GM12878 (cell line): ENCODE data around the gene DCP1B. TPM values are rescaled to one million over a fixed set of nuclear protein-coding genes. Genes with fewer than 3 reads are reported as not detected.
A peak's percentile ranks its signal among the peaks of the same experiment; 100 is the strongest.

Experiments
- BMI1 ChIP-seq: fragments of 450-650 bp; IDR thresholded peaks from 2 replicates; pipeline ENCODE4 v1.6.1; 2016; ENCODE audit warnings: mild to moderate bottlenecking, moderate library complexity, borderline replicate concordance
- HDAC2 ChIP-seq: fragments of 200-600 bp; sonication (generic); IDR thresholded peaks from 2 replicates; pipeline ENCODE4 v1.6.1; 2017
- JUND ChIP-seq: IDR thresholded peaks from 2 replicates; pipeline ENCODE4 v1.6.1; 2012; ENCODE audit warnings: low read depth, mild to moderate bottlenecking, low read length, improper control_type of control experiment, moderate library complexity
- NFIC ChIP-seq: IDR thresholded peaks from 2 replicates; pipeline ENCODE4 v1.6.1; 2012; ENCODE audit warnings: low read depth, mild to moderate bottlenecking, inconsistent platforms, low read length, moderate library complexity
- PAX8 ChIP-seq: fragments of 450-650 bp; IDR thresholded peaks from 2 replicates; pipeline ENCODE4 v1.6.1; 2017; ENCODE audit warnings: mild to moderate bottlenecking, moderate library complexity
- RBBP5 ChIP-seq: fragments of 200-600 bp; sonication (generic); conservative IDR thresholded peaks from 2 replicates; pipeline ENCODE4 v1.6.1; 2016
- SIX5 ChIP-seq: IDR thresholded peaks from 2 replicates; pipeline ENCODE4 v1.6.1; 2011; ENCODE audit warnings: mild to moderate bottlenecking, low read depth, low read length, moderate library complexity; ENCODE audit not compliant: severe bottlenecking
- SMARCA5 ChIP-seq: fragments of 450-650 bp; IDR thresholded peaks from 2 replicates; pipeline ENCODE4 v1.6.1; 2017; ENCODE audit warnings: mild to moderate bottlenecking
- STAT1 ChIP-seq: fragments of 450-650 bp; conservative IDR thresholded peaks from 2 replicates; pipeline ENCODE4 v1.6.1; 2014; ENCODE audit warnings: antibody characterized with exemption, mild to moderate bottlenecking
- STAT3 ChIP-seq: IDR thresholded peaks from 2 replicates; pipeline ENCODE4 v1.6.1; 2011; ENCODE audit warnings: low read depth, low read length, improper control_type of control experiment
- TAF1 ChIP-seq: IDR thresholded peaks from 2 replicates; pipeline ENCODE4 v1.6.1; 2011; ENCODE audit warnings: mild to moderate bottlenecking, low read depth, low read length, borderline replicate concordance
- ZBED1 ChIP-seq: IDR thresholded peaks from 2 replicates; pipeline ENCODE4 v1.6.1; 2016; ENCODE audit warnings: borderline replicate concordance
- ZNF384 ChIP-seq: IDR thresholded peaks from 2 replicates; pipeline ENCODE4 v1.6.1; 2012; ENCODE audit warnings: low read depth, mild to moderate bottlenecking, low read length, improper control_type of control experiment, borderline replicate concordance
- polyA plus RNA-seq, 11 experiments: library from polyadenylated mRNA; depleted of rRNA in 4 of 11; unstranded in 6 of 11; stranded (reverse) in 5 of 11; fragments of >200 nt; fragmentation: Nextera tagmentation in 4 of 11; fragmentation: Illumina TruSeq in 1 of 11; extraction: Ambion mirVana in 4 of 11; extraction: Trizol in 1 of 11; gene quantifications; 1 replicate in 1 of 11; 2 replicates in 10 of 11; pipeline versions ENCODE4 v1.2.1 to v1.2.3, GENCODE V29; 2011 to 2016; ENCODE audit warnings: inconsistent platforms in 2 of 11, missing spikeins in 2 of 11, low read depth in 1 of 11
- total RNA-seq, 4 experiments: library from RNA; depleted of rRNA in 3 of 4; stranded (reverse); fragments of >200 nt in 3 of 4; fragmentation: Illumina TruSeq in 1 of 4; extraction: Trizol in 1 of 4; gene quantifications; 2 replicates each; pipeline versions ENCODE4 v1.2.1 to v1.2.3, GENCODE V29; 2013 to 2021
- TF ChIP-seq, protein P1 (sequence below): fragments of 450-650 bp; IDR thresholded peaks from 2 replicates; pipeline ENCODE4 v1.6.1; 2016; ENCODE audit warnings: mild to moderate bottlenecking, moderate library complexity, borderline replicate concordance
- TF ChIP-seq, protein P2 (sequence below), 3 experiments: IDR thresholded peaks in 2 of 3; conservative IDR thresholded peaks in 1 of 3; 2 replicates each; pipeline ENCODE4 v1.5.1; 2011; ENCODE audit warnings: low read depth in 3 of 3, low read length in 3 of 3, mild to moderate bottlenecking in 3 of 3, control low read depth in 2 of 3, moderate library complexity in 2 of 3, inconsistent platforms in 1 of 3, mixed read lengths in 1 of 3; ENCODE audit not compliant: control insufficient read depth in 2 of 3, insufficient read depth in 1 of 3; ENCODE audit errors: extremely low read depth in 1 of 3
- TF ChIP-seq, protein P3 (sequence below): fragments of 150-350 bp; IDR thresholded peaks from 2 replicates; pipeline ENCODE4 v1.6.1; 2016; ENCODE audit warnings: low read depth, low read length
- TF ChIP-seq, protein P4 (sequence below): IDR thresholded peaks from 2 replicates; pipeline ENCODE4 v1.6.1; 2012; ENCODE audit warnings: low read depth, low read length, improper control_type of control experiment
- TF ChIP-seq, protein P5 (sequence below): fragments of 450-650 bp; IDR thresholded peaks from 2 replicates; pipeline ENCODE4 v1.6.1; 2017; ENCODE audit warnings: mild to moderate bottlenecking, low read depth, inconsistent platforms; ENCODE audit not compliant: poor library complexity, severe bottlenecking

DCP1B gene
- total and polyA plus RNA-seq, 10 of the 15 experiments (the other 5 are each of a cell fraction or from before 2014, with no cell fraction given): 1.3 to 23.4 (median 15.3) TPM

DNA sequence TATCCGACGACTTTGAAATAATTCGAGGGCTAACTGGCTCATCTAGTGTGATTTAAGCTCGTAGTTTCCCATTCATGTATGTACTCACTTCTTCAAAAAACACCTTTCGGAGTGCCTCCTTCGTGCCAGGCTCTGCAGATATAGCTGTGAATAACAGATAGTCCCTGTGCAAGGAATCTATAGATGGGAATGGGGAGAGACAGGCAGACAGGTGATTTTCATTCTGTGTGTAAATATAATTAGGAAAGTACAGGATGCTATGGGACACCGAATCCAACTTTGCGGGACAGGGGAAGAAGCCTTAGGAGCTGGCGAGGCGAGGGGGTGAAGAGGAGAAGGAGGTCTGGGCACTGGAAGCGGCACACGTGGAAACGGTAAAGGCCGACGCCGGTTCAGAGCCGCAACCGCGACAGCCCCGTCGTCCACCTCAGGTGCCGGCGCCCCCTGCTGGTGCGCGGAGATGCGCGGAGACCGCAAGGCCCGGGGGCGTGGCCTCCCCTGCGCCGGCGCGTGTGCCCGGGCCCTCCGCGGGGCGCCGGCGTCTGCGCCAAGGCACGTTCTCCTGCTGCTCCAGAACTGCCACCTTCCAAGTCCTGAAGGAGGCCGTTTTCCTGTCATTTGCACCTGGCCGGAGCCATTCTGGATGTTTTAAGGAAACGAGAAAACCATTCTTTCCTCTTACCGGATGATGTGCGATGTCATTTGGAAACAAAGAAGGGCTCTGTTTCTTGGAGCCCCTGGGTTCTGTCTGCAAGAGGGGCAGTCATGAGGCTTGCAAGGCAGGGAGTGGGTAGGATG, 30.6 kb upstream of the DCP1B start (continued):
- TF ChIP-seq, protein P1, sequence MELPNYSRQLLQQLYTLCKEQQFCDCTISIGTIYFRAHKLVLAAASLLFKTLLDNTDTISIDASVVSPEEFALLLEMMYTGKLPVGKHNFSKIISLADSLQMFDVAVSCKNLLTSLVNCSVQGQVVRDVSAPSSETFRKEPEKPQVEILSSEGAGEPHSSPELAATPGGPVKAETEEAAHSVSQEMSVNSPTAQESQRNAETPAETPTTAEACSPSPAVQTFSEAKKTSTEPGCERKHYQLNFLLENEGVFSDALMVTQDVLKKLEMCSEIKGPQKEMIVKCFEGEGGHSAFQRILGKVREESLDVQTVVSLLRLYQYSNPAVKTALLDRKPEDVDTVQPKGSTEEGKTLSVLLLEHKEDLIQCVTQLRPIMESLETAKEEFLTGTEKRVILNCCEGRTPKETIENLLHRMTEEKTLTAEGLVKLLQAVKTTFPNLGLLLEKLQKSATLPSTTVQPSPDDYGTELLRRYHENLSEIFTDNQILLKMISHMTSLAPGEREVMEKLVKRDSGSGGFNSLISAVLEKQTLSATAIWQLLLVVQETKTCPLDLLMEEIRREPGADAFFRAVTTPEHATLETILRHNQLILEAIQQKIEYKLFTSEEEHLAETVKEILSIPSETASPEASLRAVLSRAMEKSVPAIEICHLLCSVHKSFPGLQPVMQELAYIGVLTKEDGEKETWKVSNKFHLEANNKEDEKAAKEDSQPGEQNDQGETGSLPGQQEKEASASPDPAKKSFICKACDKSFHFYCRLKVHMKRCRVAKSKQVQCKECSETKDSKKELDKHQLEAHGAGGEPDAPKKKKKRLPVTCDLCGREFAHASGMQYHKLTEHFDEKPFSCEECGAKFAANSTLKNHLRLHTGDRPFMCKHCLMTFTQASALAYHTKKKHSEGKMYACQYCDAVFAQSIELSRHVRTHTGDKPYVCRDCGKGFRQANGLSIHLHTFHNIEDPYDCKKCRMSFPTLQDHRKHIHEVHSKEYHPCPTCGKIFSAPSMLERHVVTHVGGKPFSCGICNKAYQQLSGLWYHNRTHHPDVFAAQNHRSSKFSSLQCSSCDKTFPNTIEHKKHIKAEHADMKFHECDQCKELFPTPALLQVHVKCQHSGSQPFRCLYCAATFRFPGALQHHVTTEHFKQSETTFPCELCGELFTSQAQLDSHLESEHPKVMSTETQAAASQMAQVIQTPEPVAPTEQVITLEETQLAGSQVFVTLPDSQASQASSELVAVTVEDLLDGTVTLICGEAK: no peak
- TF ChIP-seq STAT1 (peak; percentile 86; the same call in 1 of the 2 replicates), RBBP5 (no peak), JUND (no peak), BMI1 (no peak), ZBED1 (no peak), SIX5 (no peak), TAF1 (no peak), STAT3 (no peak), NFIC (no peak), HDAC2 (no peak), ZNF384 (no peak), PAX8 (no peak), SMARCA5 (peak; percentile 82; the same call in 1 of the 2 replicates)
- TF ChIP-seq, protein P2, sequence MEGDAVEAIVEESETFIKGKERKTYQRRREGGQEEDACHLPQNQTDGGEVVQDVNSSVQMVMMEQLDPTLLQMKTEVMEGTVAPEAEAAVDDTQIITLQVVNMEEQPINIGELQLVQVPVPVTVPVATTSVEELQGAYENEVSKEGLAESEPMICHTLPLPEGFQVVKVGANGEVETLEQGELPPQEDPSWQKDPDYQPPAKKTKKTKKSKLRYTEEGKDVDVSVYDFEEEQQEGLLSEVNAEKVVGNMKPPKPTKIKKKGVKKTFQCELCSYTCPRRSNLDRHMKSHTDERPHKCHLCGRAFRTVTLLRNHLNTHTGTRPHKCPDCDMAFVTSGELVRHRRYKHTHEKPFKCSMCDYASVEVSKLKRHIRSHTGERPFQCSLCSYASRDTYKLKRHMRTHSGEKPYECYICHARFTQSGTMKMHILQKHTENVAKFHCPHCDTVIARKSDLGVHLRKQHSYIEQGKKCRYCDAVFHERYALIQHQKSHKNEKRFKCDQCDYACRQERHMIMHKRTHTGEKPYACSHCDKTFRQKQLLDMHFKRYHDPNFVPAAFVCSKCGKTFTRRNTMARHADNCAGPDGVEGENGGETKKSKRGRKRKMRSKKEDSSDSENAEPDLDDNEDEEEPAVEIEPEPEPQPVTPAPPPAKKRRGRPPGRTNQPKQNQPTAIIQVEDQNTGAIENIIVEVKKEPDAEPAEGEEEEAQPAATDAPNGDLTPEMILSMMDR (IDR thresholded peaks at IDR 0.05 in 2 of 3, conservative IDR thresholded peaks at IDR 0.05 in 1 of 3; ENCODE audit: control insufficient read depth in 2 of 3, extremely low read depth in 1 of 3, insufficient read depth in 1 of 3, low read depth in 3 of 3, low read length in 3 of 3): peak; percentile 85 to 93 (median 86)
- TF ChIP-seq, protein P3, sequence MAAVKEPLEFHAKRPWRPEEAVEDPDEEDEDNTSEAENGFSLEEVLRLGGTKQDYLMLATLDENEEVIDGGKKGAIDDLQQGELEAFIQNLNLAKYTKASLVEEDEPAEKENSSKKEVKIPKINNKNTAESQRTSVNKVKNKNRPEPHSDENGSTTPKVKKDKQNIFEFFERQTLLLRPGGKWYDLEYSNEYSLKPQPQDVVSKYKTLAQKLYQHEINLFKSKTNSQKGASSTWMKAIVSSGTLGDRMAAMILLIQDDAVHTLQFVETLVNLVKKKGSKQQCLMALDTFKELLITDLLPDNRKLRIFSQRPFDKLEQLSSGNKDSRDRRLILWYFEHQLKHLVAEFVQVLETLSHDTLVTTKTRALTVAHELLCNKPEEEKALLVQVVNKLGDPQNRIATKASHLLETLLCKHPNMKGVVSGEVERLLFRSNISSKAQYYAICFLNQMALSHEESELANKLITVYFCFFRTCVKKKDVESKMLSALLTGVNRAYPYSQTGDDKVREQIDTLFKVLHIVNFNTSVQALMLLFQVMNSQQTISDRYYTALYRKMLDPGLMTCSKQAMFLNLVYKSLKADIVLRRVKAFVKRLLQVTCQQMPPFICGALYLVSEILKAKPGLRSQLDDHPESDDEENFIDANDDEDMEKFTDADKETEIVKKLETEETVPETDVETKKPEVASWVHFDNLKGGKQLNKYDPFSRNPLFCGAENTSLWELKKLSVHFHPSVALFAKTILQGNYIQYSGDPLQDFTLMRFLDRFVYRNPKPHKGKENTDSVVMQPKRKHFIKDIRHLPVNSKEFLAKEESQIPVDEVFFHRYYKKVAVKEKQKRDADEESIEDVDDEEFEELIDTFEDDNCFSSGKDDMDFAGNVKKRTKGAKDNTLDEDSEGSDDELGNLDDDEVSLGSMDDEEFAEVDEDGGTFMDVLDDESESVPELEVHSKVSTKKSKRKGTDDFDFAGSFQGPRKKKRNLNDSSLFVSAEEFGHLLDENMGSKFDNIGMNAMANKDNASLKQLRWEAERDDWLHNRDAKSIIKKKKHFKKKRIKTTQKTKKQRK: no peak
- TF ChIP-seq, protein P4, sequence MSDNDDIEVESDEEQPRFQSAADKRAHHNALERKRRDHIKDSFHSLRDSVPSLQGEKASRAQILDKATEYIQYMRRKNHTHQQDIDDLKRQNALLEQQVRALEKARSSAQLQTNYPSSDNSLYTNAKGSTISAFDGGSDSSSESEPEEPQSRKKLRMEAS: peak; percentile 68
- TF ChIP-seq, protein P5, sequence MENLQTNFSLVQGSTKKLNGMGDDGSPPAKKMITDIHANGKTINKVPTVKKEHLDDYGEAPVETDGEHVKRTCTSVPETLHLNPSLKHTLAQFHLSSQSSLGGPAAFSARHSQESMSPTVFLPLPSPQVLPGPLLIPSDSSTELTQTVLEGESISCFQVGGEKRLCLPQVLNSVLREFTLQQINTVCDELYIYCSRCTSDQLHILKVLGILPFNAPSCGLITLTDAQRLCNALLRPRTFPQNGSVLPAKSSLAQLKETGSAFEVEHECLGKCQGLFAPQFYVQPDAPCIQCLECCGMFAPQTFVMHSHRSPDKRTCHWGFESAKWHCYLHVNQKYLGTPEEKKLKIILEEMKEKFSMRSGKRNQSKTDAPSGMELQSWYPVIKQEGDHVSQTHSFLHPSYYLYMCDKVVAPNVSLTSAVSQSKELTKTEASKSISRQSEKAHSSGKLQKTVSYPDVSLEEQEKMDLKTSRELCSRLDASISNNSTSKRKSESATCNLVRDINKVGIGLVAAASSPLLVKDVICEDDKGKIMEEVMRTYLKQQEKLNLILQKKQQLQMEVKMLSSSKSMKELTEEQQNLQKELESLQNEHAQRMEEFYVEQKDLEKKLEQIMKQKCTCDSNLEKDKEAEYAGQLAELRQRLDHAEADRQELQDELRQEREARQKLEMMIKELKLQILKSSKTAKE: no peak
